NCI-H1436 (cell line): Measurements from ENCODE around the gene MTSS2.
"Not testable (repeated sequence)": the region's sequence is repeated elsewhere in the genome, so short reads cannot be mapped to it uniquely, and the experiment has no call there.

Experiments used
- DNase-seq: peaks from one replicate; lab custom pipeline; 2025; lab: John Stamatoyannopoulos, UW

Gene MTSS2

DNA sequence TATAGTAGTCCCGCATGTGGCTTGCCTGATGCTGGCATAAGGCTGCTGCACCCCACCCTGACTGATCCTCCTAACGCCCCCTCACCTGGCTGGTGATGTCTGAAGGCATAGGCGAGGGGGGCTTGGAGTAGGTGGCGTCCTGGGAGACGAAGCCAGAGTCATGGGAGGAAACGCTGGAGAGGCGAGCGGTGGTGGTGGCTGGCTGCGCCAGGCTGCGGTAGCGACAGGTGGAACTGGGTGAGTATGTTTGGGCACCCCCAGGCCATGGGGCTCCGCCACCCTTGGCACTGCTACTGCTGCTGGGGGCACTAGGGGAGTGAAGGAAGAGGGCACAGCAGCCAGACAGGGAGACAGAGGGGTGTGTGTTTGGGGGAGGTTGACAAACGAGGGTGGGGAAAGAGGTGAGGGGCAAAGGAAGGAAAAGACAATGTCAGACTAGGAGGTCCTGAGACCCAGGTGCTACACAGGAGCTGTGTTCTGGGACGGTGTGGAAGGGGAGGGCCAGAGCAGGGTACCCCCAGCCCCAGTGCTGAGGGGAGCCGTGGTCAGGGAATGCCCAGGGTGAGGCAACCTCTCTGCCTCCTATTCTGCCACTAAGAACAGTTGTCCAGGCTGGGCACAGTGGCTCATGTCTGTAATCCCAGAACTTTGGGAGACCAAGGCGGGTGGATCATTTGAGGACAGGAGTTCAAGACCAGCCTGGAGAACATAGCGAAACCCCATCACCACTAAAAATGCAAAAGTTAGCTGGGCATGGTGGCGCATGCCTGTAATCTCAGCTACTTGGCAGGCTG lies 11.4 kb downstream of the MTSS2 start:
- DNase-seq = no peak

DNA sequence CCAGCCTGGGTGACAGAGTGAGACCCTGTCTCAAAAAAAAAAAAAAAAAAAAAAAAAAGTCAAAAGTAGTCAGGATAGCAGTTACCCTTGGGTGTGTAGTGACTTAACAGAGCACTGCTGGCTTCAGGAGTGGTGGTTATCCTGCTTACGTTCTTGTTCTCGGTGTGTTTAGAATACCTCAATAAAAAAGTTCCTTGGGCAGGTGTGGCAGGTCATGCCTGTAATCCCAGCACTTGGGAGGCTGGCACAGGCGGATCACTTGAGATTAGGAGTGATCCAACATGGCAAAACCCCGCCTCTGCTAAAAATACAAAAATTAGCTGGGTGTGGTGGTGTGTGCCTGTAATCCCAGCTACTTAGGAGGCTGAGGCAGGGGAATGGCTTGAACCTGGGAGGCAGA lies 14.9 kb downstream of the MTSS2 start:
- DNase-seq = not testable (repeated sequence)

DNA sequence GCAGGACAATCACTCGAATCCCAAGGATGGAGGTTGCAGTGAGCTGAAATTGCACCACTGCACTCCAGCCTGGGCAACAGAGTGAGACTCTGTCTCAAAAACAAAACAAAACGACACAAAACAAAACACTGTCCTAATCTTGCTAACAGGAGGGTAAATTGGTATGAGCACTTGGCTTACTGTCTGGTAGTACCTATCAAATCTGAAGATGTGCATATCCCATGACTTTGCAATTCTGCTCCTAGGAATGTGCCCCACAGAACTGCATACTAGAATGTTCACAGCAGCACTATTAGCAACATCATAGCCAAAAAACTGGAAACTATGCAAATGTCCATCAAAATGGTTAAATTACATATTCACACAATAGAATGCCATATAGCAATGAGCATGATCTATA lies 15.7 kb downstream of the MTSS2 start:
- no peak for DNase-seq

DNA sequence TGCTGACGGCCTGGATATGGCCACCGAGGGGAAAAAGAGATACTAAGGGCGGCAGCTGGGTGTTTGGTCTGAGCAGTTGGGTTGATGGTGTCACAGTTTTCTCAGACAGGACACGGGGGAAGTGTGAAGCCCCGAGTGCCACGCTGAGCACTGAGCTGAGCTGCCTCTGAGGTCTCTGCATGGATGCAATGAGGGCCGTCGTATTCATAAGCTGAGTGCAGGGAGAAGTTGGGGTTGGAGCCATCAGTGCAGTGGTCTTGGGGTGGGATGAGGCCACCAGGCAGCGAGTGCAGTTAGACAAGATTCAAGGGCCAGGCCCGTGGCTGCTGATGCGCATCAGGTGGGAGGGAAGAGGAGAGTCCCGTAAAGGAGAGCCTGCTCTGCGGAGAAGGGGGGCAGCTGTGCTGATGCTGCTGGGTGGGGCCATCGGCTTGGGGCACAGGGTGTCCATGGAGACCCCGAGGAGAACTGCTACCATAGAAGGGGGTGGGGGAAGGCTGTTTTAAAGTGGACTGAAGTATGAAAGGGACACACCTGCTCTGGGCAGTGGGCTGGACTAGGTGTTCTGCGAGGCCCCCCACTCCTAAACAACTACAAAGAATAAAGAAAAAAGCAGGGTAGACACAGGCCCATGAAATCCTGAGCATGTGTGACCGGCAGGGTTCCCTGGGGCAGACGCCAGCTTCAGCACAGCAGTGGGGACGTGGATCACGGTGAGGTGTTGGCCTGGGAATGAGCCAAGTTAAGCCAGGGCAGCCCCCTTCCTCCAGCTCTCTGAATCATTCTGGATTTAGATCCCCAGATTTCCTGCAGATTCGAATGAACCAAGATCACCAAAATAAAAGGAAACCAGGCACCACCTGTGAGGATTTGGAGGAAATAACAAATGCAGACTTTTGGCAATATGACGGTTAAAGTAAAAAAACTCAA lies 19.8 kb downstream of the MTSS2 start:
- DNase-seq = no peak

DNA sequence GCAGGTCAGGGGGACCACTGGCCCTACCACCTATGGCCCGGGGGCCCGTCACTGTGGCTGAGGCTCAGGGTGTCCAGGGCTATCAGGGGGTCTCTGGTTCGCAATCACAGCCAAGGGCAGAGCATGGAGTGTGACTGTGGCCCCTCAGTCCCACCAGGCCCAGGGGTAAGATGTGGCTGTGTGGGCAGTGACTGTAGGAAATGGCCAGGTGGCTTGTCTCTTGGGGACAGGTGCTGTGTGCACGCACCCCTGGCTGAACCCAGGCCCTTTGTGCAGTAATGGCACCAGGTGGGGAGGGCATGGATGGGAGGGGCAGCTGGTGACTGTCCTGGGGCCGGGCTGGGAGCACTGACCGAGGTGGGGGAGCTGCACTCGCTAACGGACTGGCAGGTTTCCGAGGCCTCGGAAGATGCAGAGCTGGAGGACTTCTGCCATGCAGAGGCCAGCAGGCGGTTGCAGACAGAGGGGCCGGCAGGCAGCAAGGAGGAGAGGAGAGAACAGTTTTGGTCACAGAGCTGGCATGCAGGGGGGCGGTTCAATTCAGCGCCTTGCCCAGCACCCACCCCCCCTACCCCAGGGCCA lies 20.6 kb downstream of the MTSS2 start:
- DNase-seq = no peak

DNA sequence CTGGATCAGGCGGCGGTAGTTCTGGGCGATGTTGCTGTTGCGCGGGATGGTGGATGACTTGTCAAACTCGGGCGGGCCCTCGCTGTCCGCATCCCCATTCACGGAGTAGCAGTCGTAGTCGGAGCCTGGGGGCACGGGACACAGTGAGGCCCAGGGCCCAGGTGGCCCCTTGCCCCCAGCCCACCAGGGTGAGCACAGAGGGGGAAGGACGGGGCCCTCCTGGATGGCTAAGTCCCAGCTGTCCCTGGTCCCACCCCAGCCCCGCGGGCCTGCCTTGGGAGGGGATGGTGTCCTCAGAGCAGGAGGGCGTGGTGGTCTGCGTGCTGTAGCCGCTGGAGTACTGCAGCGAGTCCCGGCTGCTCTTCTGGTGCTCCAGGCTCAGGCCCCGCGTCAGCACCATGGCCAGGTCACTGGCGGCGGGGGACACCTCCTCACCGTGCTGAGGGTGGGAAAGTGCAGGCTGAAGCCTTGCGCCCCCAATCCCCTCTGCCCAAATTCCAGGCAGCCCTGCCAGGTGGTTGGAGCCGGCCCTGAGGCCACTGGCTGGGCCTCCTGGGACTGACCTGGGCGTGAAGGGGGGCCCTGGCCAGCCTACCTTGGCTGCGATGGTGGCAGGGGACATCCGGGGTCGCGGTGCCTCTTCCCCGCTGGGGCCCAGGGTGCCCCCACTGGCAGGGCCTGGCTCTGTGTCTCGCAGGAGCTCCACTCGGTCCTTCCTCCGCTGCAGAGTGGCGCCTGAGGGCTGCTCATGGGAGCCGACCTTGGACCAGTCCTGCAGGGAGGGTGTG lies 21.3 kb downstream of the MTSS2 start:
- DNase-seq = no peak

DNA sequence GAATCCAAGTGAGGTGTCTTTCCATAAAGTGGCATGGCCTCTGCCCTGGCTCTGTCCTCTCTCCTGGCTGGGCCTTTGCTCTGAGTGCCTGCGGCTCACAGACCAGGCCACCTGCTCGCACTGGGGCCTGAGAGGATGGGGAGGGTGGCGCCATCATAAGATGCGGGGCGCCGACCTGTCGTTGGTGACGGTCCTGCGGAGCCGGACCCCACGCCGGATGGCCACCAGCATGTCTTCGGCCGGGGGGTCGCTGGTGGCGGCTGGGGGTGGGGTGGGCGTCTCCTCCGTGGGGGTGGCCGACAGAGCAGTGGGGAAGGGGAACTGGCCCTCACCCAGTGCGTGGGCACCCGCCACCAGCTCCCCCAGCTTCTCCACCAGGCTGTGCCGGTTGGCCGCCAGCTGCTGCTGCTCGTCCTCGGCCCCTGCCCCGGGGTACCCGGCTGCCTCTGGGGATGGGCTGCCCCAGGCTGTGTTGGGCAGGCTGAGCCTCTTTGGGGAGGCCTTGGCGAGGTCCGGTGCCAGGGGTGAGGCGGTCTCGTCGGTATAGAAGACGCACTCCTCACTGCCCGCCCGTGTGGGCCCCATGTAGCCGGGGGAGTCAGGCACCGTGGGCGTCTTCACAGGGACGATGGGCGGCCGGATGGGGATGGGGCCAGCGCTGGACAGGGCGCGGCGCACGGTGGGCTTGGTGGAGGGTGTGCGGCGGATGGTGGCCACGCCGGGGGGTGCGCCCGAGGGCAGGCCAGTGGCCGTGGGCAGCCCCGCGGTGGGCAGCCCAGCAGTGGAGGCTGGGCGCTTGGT lies 22.1 kb downstream of the MTSS2 start:
- no peak for DNase-seq

DNA sequence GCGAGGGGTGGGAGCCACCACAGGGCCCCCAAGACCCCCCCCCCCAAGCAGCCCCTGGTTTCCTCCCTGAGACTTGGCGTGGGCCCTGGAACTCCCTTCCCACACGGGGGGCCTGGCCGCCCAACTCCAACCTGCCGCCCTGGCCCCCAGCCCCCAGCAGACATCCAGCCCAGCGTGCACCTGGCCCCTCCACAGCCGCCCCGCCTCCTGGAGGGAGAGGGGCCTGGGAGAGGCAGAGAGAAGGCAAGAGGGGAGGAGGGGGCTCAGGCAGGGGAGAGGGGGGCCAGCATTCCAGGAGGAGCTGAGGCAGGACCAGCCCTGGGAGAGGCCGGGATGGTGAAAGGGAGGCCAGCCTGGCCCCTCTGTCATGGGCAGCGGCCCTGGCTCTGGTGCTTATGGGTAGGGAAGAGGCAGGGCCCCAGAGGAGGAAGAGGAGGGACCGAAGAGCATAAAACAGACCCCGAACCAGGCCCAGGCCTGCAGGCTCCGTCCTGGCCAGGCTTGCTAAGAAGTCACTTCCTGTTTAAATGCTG lies 22.8 kb downstream of the MTSS2 start:
- no peak for DNase-seq

DNA sequence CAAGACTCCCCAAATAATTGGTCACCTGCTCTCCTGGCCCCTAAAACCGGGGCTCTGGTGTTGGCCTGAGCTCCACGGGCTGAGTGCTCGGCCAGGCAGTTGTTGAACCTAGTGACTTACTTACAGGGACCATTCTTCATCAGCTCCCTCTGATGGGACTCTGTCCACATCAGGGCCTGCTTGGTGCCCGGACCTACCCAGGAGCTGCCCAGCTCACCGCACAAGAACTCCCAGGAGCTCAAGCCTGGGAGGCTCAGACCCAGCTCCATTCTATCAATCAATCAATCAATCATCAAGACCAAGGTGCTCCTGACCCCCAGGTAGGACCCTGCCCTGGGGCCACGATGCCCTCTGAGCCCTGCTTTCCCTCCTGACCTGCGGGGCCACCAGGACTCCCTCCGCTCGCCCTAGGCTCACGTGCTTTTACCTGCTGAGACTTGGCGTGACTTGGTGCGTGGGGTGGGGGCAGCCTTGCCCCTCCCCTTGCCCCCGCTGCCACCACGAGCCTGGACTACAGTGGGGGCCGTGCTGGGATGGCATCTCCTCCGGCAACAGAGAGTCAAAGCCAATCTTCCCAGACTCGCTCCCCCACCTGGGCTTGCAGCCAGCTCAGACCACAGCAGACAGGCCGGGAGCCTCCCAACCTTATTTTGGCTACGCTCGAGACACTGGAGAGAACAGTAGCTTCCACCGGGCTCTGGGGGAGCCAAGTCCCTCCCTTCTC lies 23.8 kb downstream of the MTSS2 start:
- no peak for DNase-seq

DNA sequence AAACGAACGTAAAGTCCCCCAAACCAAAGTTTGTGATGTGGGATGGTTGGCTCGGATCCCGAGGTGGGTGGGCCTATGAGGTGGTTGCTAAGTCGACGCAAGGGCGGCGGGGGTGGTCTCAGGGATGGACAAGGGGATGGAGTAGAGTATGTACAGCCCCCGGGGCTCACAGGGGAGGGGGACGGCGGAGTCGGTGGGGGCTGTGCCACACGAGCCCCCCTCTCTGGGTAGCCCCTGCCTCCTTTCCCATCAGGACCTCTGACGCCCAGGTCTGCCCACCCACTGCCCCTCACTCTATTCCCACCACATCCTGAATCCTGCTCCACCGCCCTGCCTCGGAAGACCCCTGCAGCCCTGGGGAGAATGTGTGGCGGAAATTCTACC lies 24.3 kb downstream of the MTSS2 start:
- no peak for DNase-seq

DNA sequence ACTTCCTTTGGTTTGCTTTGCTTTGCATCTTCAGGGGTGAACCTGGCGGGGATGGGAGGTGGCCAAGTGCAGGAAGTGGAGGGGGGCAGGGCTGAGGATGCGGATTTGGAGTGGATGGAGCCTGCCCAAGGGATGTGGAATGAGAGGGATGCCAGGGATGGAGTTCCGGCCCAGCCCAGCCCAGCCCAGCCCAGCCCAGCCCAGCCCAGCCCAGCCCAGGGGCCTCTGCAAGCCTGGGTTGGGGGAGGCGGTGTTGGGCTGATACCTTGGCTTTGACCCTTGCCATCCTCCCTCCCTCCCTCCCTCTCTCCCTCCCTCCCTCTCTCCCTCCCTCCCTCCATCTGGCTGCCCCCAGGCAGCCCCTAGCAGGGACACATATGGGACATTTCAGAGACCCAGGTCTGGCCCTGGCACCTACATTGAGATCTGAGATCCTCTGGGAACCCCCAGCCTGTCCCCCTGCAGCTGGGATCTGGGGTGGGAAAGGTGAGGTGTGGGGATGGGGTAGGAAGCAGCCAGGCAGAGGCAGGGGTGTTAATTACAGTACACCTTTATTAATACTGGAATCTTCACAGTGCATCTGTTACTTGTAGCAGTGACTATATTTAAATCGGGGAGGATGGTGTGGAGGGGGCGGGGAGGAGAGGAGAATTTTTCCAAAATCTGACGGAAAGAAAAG lies 25.0 kb downstream of the MTSS2 start:
- DNase-seq = no peak

DNA sequence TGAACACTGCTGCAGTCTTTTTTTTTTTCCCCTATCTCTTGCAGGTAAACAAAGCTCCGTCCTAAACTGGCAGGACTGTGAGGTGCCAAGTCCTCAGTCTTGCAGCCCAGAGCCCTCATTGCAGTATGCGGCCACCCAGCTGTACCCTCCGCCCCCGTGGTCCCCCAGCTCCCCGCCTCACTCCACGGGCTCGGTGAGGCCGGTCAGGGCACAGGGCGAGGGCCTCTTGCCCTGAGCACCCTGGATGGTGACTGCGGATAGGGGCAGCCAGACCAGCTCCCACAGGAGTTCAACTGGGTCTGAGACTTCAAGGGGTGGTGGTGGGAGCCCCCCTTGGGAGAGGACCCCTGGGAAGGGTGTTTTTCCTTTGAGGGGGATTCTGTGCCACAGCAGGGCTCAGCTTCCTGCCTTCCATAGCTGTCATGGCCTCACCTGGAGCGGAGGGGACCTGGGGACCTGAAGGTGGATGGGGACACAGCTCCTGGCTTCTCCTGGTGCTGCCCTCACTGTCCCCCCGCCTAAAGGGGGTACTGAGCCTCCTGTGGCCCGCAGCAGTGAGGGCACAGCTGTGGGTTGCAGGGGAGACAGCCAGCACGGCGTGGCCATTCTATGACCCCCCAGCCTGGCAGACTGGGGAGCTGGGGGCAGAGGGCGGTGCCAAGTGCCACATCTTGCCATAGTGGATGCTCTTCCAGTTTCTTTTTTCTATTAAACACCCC lies 25.7 kb downstream of the MTSS2 start:
- no peak for DNase-seq

DNA sequence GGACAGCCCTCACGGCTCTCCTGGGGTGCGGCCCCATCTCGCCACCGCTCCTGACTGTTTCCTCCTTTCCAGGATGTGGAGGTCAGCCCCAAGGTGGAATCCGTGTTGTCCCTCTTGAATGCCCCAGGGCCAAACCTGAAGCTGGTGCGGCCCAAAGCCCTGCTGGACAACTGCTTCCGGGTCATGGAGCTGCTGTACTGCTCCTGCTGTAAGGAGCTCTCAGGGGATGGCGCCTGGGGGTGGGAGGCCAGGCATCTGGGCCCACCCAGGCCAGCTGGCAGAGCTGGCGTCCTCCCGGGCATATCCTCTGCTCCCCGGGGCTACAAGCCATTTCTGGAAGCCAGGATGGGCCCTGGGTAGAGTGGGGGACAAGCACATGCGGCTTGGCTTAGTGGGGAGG lies 26.3 kb downstream of the MTSS2 start:
- DNase-seq = no peak

DNA sequence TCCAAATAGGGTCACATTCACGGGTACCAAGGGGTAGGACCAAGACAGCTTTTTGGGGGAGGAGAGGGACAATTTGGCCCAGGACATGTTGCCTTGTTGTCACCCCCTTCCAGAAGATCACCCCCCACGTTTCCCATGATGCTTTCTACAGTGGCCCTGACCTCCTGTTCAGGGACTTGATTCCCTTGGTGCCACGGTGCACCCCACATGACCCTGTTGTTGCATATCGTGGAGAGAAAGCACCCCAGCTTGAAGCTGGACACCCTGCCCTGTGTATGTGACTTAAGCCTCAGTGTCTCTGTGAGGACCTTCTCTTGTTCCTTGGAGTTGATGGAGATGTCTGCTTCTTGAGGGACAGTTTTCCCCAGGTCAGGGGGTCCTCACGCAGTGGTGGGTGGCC lies 26.9 kb downstream of the MTSS2 start:
- no peak for DNase-seq

DNA sequence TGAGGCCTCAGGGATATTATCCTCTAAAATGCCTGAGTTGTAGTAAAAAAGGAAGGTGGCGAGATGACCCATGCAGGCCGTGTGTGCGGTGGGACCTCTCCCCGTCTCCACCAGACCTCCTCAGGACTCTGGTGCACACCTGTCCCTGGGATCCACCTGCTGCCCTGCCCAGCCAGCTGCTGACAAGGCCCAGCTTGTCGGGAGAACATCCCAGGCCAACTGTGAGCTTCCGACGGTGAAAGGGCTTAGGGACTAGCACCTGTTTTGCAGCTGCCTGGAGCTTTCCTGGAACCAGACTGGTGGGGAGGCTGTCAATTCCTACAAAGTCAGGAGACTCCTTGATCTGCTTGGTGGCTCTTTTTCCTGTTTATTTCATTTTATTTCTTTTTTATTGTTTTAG lies 27.9 kb downstream of the MTSS2 start:
- DNase-seq = no peak

DNA sequence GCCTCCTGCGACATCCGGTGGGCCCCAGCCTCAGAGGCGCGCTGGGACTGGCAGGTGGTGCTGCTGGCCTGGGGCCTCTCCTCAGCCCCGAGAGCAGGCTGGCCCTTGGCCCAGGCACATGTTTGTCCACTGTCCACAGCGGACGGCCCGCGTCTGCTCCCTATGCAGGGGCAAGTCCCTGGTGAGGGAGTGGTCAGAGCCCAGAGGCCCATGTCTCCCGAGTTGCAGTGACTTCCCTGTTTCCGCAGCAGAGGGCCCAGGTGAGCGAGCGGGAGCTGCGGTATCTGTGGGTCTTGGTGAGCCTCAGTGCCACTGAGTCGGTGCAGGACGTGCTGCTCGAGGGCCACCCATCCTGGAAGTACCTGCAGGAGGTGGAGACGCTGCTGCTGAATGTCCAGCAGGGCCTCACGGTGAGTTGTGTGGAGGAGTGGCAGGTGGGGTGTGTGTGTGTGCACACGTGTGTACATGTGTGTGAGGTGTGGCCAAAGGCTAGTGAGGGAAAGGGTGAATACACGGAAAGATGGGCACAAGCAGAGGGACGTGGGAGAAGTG lies 29.1 kb downstream of the MTSS2 start:
- DNase-seq = no peak

DNA sequence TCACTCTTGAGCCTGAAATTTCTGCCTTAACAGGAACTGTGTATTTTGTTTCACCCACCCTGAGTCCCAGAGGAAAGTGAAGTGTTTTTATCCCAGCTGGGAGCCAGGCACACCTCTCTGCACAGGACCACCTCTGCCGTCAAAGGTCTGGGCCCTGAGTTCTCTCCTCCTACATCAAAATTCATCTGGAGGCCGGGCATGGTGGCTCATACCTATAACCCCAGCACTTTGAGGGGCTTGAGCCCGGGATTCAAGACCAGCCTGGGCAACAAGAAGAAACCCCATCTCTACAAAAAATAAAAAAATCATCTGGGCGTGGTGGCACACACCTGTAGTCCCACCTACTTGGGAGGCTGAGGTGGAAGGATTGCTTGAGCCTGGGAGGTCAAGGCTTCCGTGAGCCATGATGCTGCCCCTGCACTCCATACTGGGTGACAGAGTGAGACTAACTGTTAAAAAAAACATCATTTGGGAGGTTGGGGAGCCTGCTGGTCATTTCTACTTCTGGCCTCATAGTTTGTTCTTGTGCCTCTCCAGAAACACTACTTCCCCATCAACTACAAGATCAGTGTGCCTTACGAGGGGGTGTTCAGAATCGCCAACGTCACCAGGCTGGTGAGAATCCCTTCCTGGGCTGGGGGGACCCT lies 29.7 kb downstream of the MTSS2 start:
- no peak for DNase-seq
